Trophoblast cell (in vitro differentiated cells and primary cell): ENCODE results near the gene MPZL3.

ENCODE experiments used
- DNase-seq, 2 donors: peaks; one replicate each; pipeline ENCODE4 v3.0.0-alpha.2; 2016
- H2AFZ ChIP-seq: 2 replicates; pipeline ENCODE4 v1.6.1; 2013; ENCODE audit warnings: low read length, moderate library complexity, mild to moderate bottlenecking; ENCODE audit not compliant: insufficient read depth, poor library complexity
- H2AK5ac ChIP-seq: 2 replicates; pipeline ENCODE4 v1.6.1; 2013; ENCODE audit warnings: mild to moderate bottlenecking, low read length
- H2BK120ac ChIP-seq: 2 replicates; pipeline ENCODE4 v1.6.1; 2013; ENCODE audit warnings: low read length, mild to moderate bottlenecking, moderate library complexity; ENCODE audit not compliant: insufficient read depth, poor library complexity
- H2BK12ac ChIP-seq: 2 replicates; pipeline ENCODE4 v1.6.1; 2013; ENCODE audit warnings: mild to moderate bottlenecking, low read length, moderate library complexity
- H2BK5ac ChIP-seq: 2 replicates; pipeline ENCODE4 v1.6.1; 2013; ENCODE audit warnings: low read length, low read depth, moderate library complexity, mild to moderate bottlenecking; ENCODE audit not compliant: poor library complexity
- H3K14ac ChIP-seq: 2 replicates; pipeline ENCODE4 v1.6.1; 2013; ENCODE audit warnings: mild to moderate bottlenecking, low read length
- H3K18ac ChIP-seq: 2 replicates; pipeline ENCODE4 v1.6.1; 2013; ENCODE audit warnings: mild to moderate bottlenecking, low read length
- H3K23ac ChIP-seq: 2 replicates; pipeline ENCODE4 v1.6.1; 2013; ENCODE audit warnings: low read length
- H3K27ac ChIP-seq: 2 replicates; pipeline ENCODE4 v1.5.1; 2013; ENCODE audit warnings: low read depth, mild to moderate bottlenecking, inconsistent platforms, low read length, moderate library complexity
- H3K27me3 ChIP-seq: 2 replicates; pipeline ENCODE4 v1.6.1; 2013; ENCODE audit warnings: inconsistent platforms, mild to moderate bottlenecking, low read length, moderate library complexity; ENCODE audit not compliant: insufficient read depth
- H3K36me3 ChIP-seq, 2 experiments: 1 replicate in 1 of 2; 2 replicates in 1 of 2; pipeline ENCODE4 v1.6.1; 2013; ENCODE audit warnings: low read length in 2 of 2, mild to moderate bottlenecking in 2 of 2, moderate library complexity in 1 of 2; ENCODE audit not compliant: insufficient read depth in 2 of 2, control insufficient read depth in 1 of 2
- H3K4ac ChIP-seq: 2 replicates; pipeline ENCODE4 v1.6.1; 2013; ENCODE audit warnings: low read depth, mild to moderate bottlenecking, low read length, moderate library complexity
- H3K4me1 ChIP-seq, 2 experiments: 1 replicate in 1 of 2; 2 replicates in 1 of 2; pipeline ENCODE4 v1.6.1; 2013; ENCODE audit warnings: low read length in 2 of 2, mild to moderate bottlenecking in 2 of 2, moderate library complexity in 1 of 2; ENCODE audit not compliant: insufficient read depth in 2 of 2, control insufficient read depth in 1 of 2
- H3K4me2 ChIP-seq: 2 replicates; pipeline ENCODE4 v1.6.1; 2013; ENCODE audit warnings: inconsistent platforms, mild to moderate bottlenecking, low read length, moderate library complexity
- H3K4me3 ChIP-seq: 2 replicates; pipeline ENCODE4 v1.5.1; 2013; ENCODE audit warnings: mild to moderate bottlenecking, low read depth, low read length, inconsistent platforms
- H3K79me1 ChIP-seq: one replicate; pipeline ENCODE4 v1.6.1; 2013; ENCODE audit warnings: low read length
- H3K79me2 ChIP-seq: 2 replicates; pipeline ENCODE4 v1.6.1; 2013; ENCODE audit warnings: low read length, mild to moderate bottlenecking; ENCODE audit not compliant: control insufficient read depth, insufficient read depth, poor library complexity
- H3K9ac ChIP-seq: 2 replicates; pipeline ENCODE4 v1.6.1; 2013; ENCODE audit warnings: mild to moderate bottlenecking, low read length
- H3K9me3 ChIP-seq: 2 replicates; pipeline ENCODE4 v1.6.1; 2013; ENCODE audit warnings: low read depth, mild to moderate bottlenecking, control low read depth, inconsistent platforms, low read length; ENCODE audit not compliant: insufficient read depth
- H4K12ac ChIP-seq: 2 replicates; pipeline ENCODE4 v1.6.1; 2013; ENCODE audit warnings: low read depth, mild to moderate bottlenecking, low read length, moderate library complexity
- H4K8ac ChIP-seq: 2 replicates; pipeline ENCODE4 v1.6.1; 2013; ENCODE audit warnings: low read depth, mild to moderate bottlenecking, low read length, moderate library complexity
- H4K91ac ChIP-seq: one replicate; pipeline ENCODE4 v1.6.1; 2013; ENCODE audit warnings: low read depth, mild to moderate bottlenecking, low read length, moderate library complexity
- WGBS: extraction: QIAGEN DNeasy Blood & Tissue Kit; methylation state at CpG from one replicate; pipeline ENCODE4 v1.1.7; 2013; ENCODE audit warnings: missing lambda C conversion rate; ENCODE audit not compliant: insufficient read length, insufficient coverage; ENCODE audit errors: extremely low coverage; 5-methylcytosine and 5-hydroxymethylcytosine counted together

Gene MPZL3

DNA sequence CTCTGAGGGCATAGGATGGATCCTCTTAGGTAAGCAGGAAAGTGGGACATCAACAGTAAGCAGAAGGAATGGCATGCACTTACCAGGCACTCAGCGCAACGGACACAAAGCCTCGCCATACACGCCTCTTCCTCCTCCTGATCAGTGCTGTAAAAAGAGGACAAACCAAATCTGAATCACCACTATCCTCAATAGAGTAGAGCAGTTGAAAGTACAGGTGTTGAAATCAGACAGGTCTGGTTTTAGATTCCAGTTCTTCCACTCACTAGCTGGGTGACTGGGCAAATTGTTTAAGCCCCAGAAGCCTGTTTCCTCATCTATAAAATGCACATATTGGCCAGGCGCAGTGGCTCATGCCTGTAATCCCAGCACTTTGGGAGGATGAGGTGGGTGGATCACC lies 18.8 kb downstream of the MPZL3 start:
- H3K9ac ChIP-seq, result no peak overlapping the region
- H3K18ac ChIP-seq, result no peak overlapping the region
- no peak overlapping the region for H3K4me2 ChIP-seq
- no peaks in the 10 kb centered on the region for H3K79me1 ChIP-seq
- no peak overlapping the region for H2BK12ac ChIP-seq
- no peak overlapping the region for H3K27ac ChIP-seq
- no peaks in the 10 kb centered on the region for H3K4me1 ChIP-seq
- H4K91ac ChIP-seq, result no peak overlapping the region
- no peak overlapping the region for H2BK5ac ChIP-seq
- H2AFZ ChIP-seq, result no peak overlapping the region
- DNase-seq, result no peak
- no peaks in the 10 kb centered on the region for H3K9me3 ChIP-seq
- no peak overlapping the region for H3K4ac ChIP-seq
- H3K27me3 ChIP-seq, result no peaks in the 10 kb centered on the region
- H4K12ac ChIP-seq, result no peak overlapping the region
- no peak overlapping the region for H3K14ac ChIP-seq
- no peak overlapping the region for H2BK120ac ChIP-seq
- H3K23ac ChIP-seq, result no peak overlapping the region
- H3K4me3 ChIP-seq, result no peak overlapping the region
- no peak overlapping the region for H2AK5ac ChIP-seq
- no peaks in the 10 kb centered on the region for H3K79me2 ChIP-seq
- no peaks in the 10 kb centered on the region for H3K36me3 ChIP-seq
- H4K8ac ChIP-seq, result no peak overlapping the region
- no CpG with 5 or more reads among the region's 5 CpGs for WGBS

DNA sequence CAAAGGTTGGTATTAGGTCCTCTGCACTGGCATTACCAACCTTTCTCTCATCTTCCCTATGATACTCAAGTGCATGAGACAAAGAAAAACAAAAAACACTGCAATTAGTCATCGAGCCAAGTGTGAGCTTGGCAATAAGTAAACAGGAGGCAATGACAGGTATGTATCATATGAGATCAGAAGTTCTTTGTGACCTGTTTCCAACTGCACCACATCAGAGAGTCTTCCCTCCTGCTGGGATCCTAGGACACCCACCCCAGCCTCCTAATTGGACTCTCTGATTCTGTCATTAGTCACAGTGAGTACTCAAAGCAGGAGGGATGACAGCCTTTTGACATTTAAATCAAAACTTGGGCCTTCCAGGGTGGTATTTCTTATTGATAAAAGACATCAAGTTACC lies 19.5 kb downstream of the MPZL3 start:
- no peak overlapping the region for H3K4ac ChIP-seq
- no peak overlapping the region for H3K27ac ChIP-seq
- H2BK12ac ChIP-seq, result no peak overlapping the region
- H3K36me3 ChIP-seq, result no peaks in the 10 kb centered on the region
- DNase-seq, result no peak
- H2BK120ac ChIP-seq, result no peak overlapping the region
- WGBS, result no CpG with 5 or more reads among the region's 1 CpG
- no peak overlapping the region for H4K8ac ChIP-seq
- no peaks in the 10 kb centered on the region for H3K4me1 ChIP-seq
- no peak overlapping the region for H2AK5ac ChIP-seq
- no peak overlapping the region for H2BK5ac ChIP-seq
- no peak overlapping the region for H3K9ac ChIP-seq
- no peak overlapping the region for H3K14ac ChIP-seq
- H3K23ac ChIP-seq, result no peak overlapping the region
- H3K79me1 ChIP-seq, result no peaks in the 10 kb centered on the region
- no peak overlapping the region for H4K91ac ChIP-seq
- H3K4me3 ChIP-seq, result no peak overlapping the region
- no peaks in the 10 kb centered on the region for H3K79me2 ChIP-seq
- H4K12ac ChIP-seq, result no peak overlapping the region
- no peak overlapping the region for H3K18ac ChIP-seq
- H3K27me3 ChIP-seq, result no peaks in the 10 kb centered on the region
- no peak overlapping the region for H3K4me2 ChIP-seq
- no peaks in the 10 kb centered on the region for H3K9me3 ChIP-seq
- H2AFZ ChIP-seq, result no peak overlapping the region

DNA sequence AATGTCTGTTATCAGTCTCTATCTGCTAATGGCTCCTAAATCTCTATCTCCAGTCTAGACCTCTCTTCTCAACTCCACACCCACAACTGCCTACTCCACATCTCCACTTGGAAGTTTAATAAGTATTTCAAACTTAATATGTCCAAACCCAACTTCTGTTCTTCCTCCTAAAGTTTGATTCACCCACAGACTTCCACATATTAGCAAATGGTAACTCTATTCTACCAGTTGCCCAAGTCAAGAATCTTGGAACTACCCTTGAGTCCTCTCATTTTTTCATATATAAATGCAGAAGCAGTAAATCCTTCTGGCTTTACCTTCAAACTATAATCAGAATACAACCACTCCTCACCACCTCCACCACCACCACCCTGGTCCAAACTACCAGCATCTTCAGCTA lies 20.7 kb downstream of the MPZL3 start:
- Histone ChIP-seq H3K79me1 (no peaks in the 10 kb centered on the region), H3K36me3 (no peaks in the 10 kb centered on the region), H3K4me3 (no peak overlapping the region), H2AFZ (no peak overlapping the region), H3K9me3 (no peaks in the 10 kb centered on the region), H3K23ac (no peak overlapping the region), H2BK12ac (no peak overlapping the region), H2BK120ac (no peak overlapping the region), H3K27me3 (no peaks in the 10 kb centered on the region), H3K4ac (no peak overlapping the region), H3K27ac (no peak overlapping the region), H4K12ac (no peak overlapping the region), H2AK5ac (no peak overlapping the region), H3K14ac (no peak overlapping the region), H3K18ac (no peak overlapping the region), H4K91ac (no peak overlapping the region), H3K9ac (no peak overlapping the region), H3K4me2 (no peak overlapping the region), H3K79me2 (no peaks in the 10 kb centered on the region), H2BK5ac (no peak overlapping the region), H4K8ac (no peak overlapping the region), H3K4me1 (no peaks in the 10 kb centered on the region)
- DNase-seq, result no peak

DNA sequence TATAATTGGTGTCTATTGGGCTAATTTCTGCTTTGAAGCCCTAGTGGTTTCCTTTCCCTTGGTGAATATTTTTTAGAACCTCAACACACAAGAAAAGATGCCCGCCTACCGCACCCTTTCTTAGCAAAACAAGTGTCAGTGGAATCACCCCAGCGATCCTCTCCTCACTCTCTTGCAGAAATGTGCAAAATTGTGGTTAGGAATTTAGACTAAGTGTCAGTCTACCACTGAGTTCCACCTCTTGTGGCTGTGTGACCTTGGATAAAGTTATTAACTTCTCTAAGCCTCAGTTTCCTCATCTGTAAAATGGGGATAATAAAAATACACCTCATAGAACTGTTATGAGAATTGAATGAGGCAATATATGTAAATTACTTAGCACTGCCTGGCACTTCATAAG lies 22.1 kb downstream of the MPZL3 start:
- H3K4me1 ChIP-seq, result no peaks in the 10 kb centered on the region
- H3K9ac ChIP-seq, result no peak overlapping the region
- no peak overlapping the region for H3K14ac ChIP-seq
- no peak overlapping the region for H2BK12ac ChIP-seq
- no peak overlapping the region for H3K18ac ChIP-seq
- H4K91ac ChIP-seq, result no peak overlapping the region
- no peaks in the 10 kb centered on the region for H3K79me1 ChIP-seq
- DNase-seq, result no peak
- no peak overlapping the region for H3K4ac ChIP-seq
- no peak overlapping the region for H2BK5ac ChIP-seq
- H3K27ac ChIP-seq, result no peak overlapping the region
- no peak overlapping the region for H3K4me3 ChIP-seq
- no peak overlapping the region for H2AFZ ChIP-seq
- no peaks in the 10 kb centered on the region for H3K9me3 ChIP-seq
- no peak overlapping the region for H4K8ac ChIP-seq
- H4K12ac ChIP-seq, result no peak overlapping the region
- no CpG with 5 or more reads among the region's 3 CpGs for WGBS
- no peak overlapping the region for H3K23ac ChIP-seq
- H2BK120ac ChIP-seq, result no peak overlapping the region
- H3K4me2 ChIP-seq, result no peak overlapping the region
- H3K79me2 ChIP-seq, result no peaks in the 10 kb centered on the region
- H3K27me3 ChIP-seq, result no peaks in the 10 kb centered on the region
- no peaks in the 10 kb centered on the region for H3K36me3 ChIP-seq
- no peak overlapping the region for H2AK5ac ChIP-seq
